A549 (cell line): ENCODE measurements around the gene TM4SF1. TPM values are rescaled to one million over a fixed set of nuclear protein-coding genes. Genes with fewer than 3 reads are reported as not detected.

Source experiments
- ATAC-seq, 2 experiments: fragments of 200-7000 bp in 1 of 2; fragments of >200 bp in 1 of 2; cut with Nextera tagmentation in 1 of 2; cut with Tn5 transposase in 1 of 2; 3 replicates each; pipeline versions ENCODE4 v1.8.0 to v1.9.1; 2018 to 2020; ENCODE audit warnings: mild to moderate bottlenecking in 1 of 2, moderate library complexity in 1 of 2
- CTCF ChIA-PET: fragments of 300-600 bp; sonication (Branson Sonifier 250); formaldehyde crosslinking; extraction: SDS; loops from one replicate; lab custom pipeline; 2021; ENCODE audit warnings: antibody characterized with exemption, inconsistent platforms; lab: Yijun Ruan, JAX
- POLR2A ChIA-PET: fragments of 350-600 bp; formaldehyde crosslinking; extraction: SDS; loops from one replicate; lab custom pipeline; 2021; ENCODE audit warnings: antibody characterized with exemption, inconsistent platforms; lab: Yijun Ruan, JAX
- DNase-seq, 2 experiments: peaks; one replicate each; pipeline versions ENCODE4 v3.0.0 to v3.0.0-alpha.2; 2011 to 2016; ENCODE audit warnings: low read depth in 1 of 2, low spot score in 1 of 2
- FAIRE-seq: peaks from 2 replicates; lab custom pipeline; 2011; peaks lifted over from hg19 to GRCh38; lab: Jason Lieb, UNC
- H3K27ac ChIP-seq, 2 experiments: fragments of >200 bp; sonication (Bioruptor Twin); formaldehyde crosslinking; 3 replicates each; pipeline ENCODE4 v1.5.1; 2016 to 2017
- H3K4me1 ChIP-seq: fragments of >200 bp; sonication (Bioruptor Twin); formaldehyde crosslinking; 3 replicates; pipeline ENCODE4 v1.6.1; 2016
- H3K4me2 ChIP-seq: fragments of >200 bp; sonication (Bioruptor Twin); formaldehyde crosslinking; 3 replicates; pipeline ENCODE4 v1.6.1; 2016
- H3K4me3 ChIP-seq: fragments of >200 bp; sonication (Bioruptor Twin); formaldehyde crosslinking; 3 replicates; pipeline ENCODE4 v1.5.1; 2016
- H3K9me3 ChIP-seq: fragments of >200 bp; sonication (Bioruptor Twin); formaldehyde crosslinking; 3 replicates; pipeline ENCODE4 v1.6.1; 2016
- CBX8 ChIP-seq: fragments of 200-600 bp; sonication (generic); IDR thresholded peaks from 2 replicates; pipeline ENCODE4 v1.6.1; 2016
- CHD2 ChIP-seq: fragments of 150-350 bp; IDR thresholded peaks from 2 replicates; pipeline ENCODE4 v1.6.1; 2014; ENCODE audit warnings: low read length; ENCODE audit not compliant: partially characterized antibody
- EHMT2 ChIP-seq: fragments of 200-600 bp; sonication (generic); IDR thresholded peaks from 2 replicates; pipeline ENCODE4 v1.6.1; 2016; ENCODE audit warnings: antibody characterized with exemption, low read depth, mild to moderate bottlenecking, moderate library complexity
- EP300 ChIP-seq, 2 experiments: fragments of >200 bp; sonication (Bioruptor Twin); formaldehyde crosslinking; IDR thresholded peaks; 2 replicates in 1 of 2; 3 replicates in 1 of 2; pipeline ENCODE4 v1.6.1; 2016 to 2017
- FOSB ChIP-seq: fragments of 250-450 bp; sonication (Bioruptor Pico); IDR thresholded peaks from 2 replicates; pipeline ENCODE4 v1.5.0; 2020; ENCODE audit warnings: mild to moderate bottlenecking, moderate library complexity
- HOXA7 ChIP-seq: fragments of 250-450 bp; sonication (Bioruptor Pico); IDR thresholded peaks from 2 replicates; pipeline ENCODE4 v1.5.0; 2020; ENCODE audit warnings: mild to moderate bottlenecking, moderate library complexity
- JUNB ChIP-seq: fragments of >200 bp; sonication (Bioruptor Twin); formaldehyde crosslinking; IDR thresholded peaks from 2 replicates; pipeline ENCODE4 v1.6.1; 2016
- KDM1A ChIP-seq: fragments of 200-600 bp; sonication (generic); IDR thresholded peaks from 2 replicates; pipeline ENCODE4 v1.6.1; 2016; ENCODE audit warnings: low read depth, mild to moderate bottlenecking
- POLR2A ChIP-seq: IDR thresholded peaks from 2 replicates; pipeline ENCODE4 v1.6.1; 2012; ENCODE audit warnings: mild to moderate bottlenecking, low read length
- POLR2AphosphoS2 ChIP-seq: conservative IDR thresholded peaks from 2 replicates; pipeline ENCODE4 v1.6.1; 2012; ENCODE audit warnings: low read length, improper control_type of control experiment, inconsistent platforms
- RAD21 ChIP-seq, 2 experiments: fragments of >200 bp in 1 of 2; sonication (Bioruptor Twin) in 1 of 2; formaldehyde crosslinking in 1 of 2; IDR thresholded peaks in 1 of 2; conservative IDR thresholded peaks in 1 of 2; 2 replicates in 1 of 2; 3 replicates in 1 of 2; pipeline ENCODE4 v1.6.1; 2012 to 2018; ENCODE audit warnings: inconsistent platforms in 1 of 2
- TP53 ChIP-seq: fragments of 250-450 bp; sonication (Bioruptor Pico); IDR thresholded peaks from 2 replicates; pipeline ENCODE4 v1.5.0; 2021; ENCODE audit warnings: mild to moderate bottlenecking, moderate library complexity
- ZC3H11A ChIP-seq: fragments of 450-650 bp; IDR thresholded peaks from 2 replicates; pipeline ENCODE4 v1.6.1; 2014; ENCODE audit warnings: antibody characterized with exemption, mild to moderate bottlenecking
- ZFP36 ChIP-seq: fragments of 450-650 bp; IDR thresholded peaks from 2 replicates; pipeline ENCODE4 v1.6.1; 2014; ENCODE audit warnings: borderline replicate concordance; ENCODE audit not compliant: partially characterized antibody
- ZNF302 ChIP-seq: fragments of 250-450 bp; sonication (Bioruptor Pico); IDR thresholded peaks from 2 replicates; pipeline ENCODE4 v1.9.0; 2021; ENCODE audit warnings: inconsistent platforms, mild to moderate bottlenecking, moderate library complexity
- ZSCAN20 ChIP-seq: fragments of 250-450 bp; sonication (Bioruptor Pico); IDR thresholded peaks from 2 replicates; pipeline ENCODE4 v1.8.0; 2022; ENCODE audit warnings: mild to moderate bottlenecking, moderate library complexity
- WGBS: methylation state at CpG from one replicate; pipeline ENCODE4 v1.1.6; 2017; ENCODE audit errors: missing lambda C conversion rate; 5-methylcytosine and 5-hydroxymethylcytosine counted together
- polyA plus RNA-seq, 4 experiments: library from polyadenylated mRNA; depleted of rRNA in 3 of 4; stranded (reverse); fragments of >200 nt; fragmentation: RNase III in 1 of 4; extraction: RNeasy Plus Mini Kit Qiagen cat#74134 plus additional on column Dnase treatment in 1 of 4; gene quantifications; 2 replicates in 3 of 4; 3 replicates in 1 of 4; pipeline ENCODE4 v1.2.3, GENCODE V29; 2011 to 2017
- TF ChIP-seq, protein P1 (sequence below): fragments of 150-350 bp; IDR thresholded peaks from 2 replicates; pipeline ENCODE4 v1.6.1; 2014; ENCODE audit warnings: low read depth, mild to moderate bottlenecking, low read length
- TF ChIP-seq, protein P2 (sequence below): fragments of 450-650 bp; IDR thresholded peaks from 2 replicates; pipeline ENCODE4 v1.6.1; 2014; ENCODE audit warnings: antibody characterized with exemption
- TF ChIP-seq, protein P3 (sequence below): fragments of 250-450 bp; sonication (Bioruptor Pico); IDR thresholded peaks from 2 replicates; pipeline ENCODE4 v1.5.0; 2021; ENCODE audit warnings: mild to moderate bottlenecking, moderate library complexity, borderline replicate concordance
- TF ChIP-seq, protein P4 (sequence below): fragments of >200 bp; sonication (Bioruptor Twin); formaldehyde crosslinking; IDR thresholded peaks from 3 replicates; pipeline ENCODE4 v1.5.1; 2016

The TM4SF1 gene
- polyA plus RNA-seq, 2 of the 4 experiments (the other 2 are of a cell fraction): 828 to 1,208 TPM

DNA sequence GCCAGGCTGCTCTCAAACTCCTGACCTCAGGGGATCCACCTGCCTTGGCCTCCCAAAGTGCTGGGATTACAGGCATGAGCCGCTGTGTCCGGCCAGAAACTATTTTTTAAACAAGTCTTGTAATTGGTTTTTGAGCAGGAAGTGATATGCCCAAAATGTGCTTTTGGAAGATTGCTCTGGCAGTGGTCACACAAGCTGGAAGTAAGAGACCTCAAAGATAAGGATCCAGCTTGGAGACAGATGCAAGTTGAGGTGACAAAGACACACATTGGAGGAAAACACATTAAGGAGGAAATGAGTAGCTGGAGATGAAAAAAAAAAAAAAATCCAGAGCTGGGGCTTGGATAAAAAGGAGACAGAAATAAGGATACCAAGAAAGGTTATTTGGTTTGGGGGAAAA, 50.3 kb downstream of the TM4SF1 start:
- peaks cover 48% of the 10 kb centered on the region for H3K4me1 ChIP-seq
- ATAC-seq (no peak), DNase-seq (no peak), FAIRE-seq (no peak)
- ChIA-PET POLR2A (interaction anchor here (0.6 to 1.3 kb wide), 4 partner anchors 12 to 65 kb away, joined by 3 to 5 read pairs (median 3); no protein-coding TSS in a partner anchor), CTCF (interaction anchor here (0.8 to 1.4 kb wide), 3 partner anchors 8 to 207 kb away, joined by 3 read pairs; no protein-coding TSS in a partner anchor)
- WGBS: 95% methylated on average over 2 of the region's 2 CpGs
- H3K4me2 ChIP-seq: no peak overlapping the region
- H3K4me3 ChIP-seq: no peak overlapping the region
- H3K27ac ChIP-seq: peak overlapping the region in 1 of 2 experiments; percentile 45; a peak in 3 of 6 replicates
- H3K9me3 ChIP-seq: no peaks in the 10 kb centered on the region
- no peak for TF ChIP-seq ZFP36
- no peak for TF ChIP-seq CBX8
- no peak for TF ChIP-seq FOSB (CRISPR knock-in tag)
- TF ChIP-seq HOXA7 (CRISPR knock-in tag): no peak
- no peak for TF ChIP-seq KDM1A
- no peak for TF ChIP-seq POLR2AphosphoS2
- TF ChIP-seq RAD21 (conservative IDR thresholded peaks at IDR 0.05 in 1 of 2, IDR thresholded peaks at IDR 0.05 in 1 of 2): no peak
- no peak for TF ChIP-seq ZC3H11A
- TF ChIP-seq EP300 (IDR thresholded peaks at IDR 0.05): no peak
- no peak for TF ChIP-seq JUNB
- no peak for TF ChIP-seq CHD2
- no peak for TF ChIP-seq TP53
- TF ChIP-seq, protein P1, sequence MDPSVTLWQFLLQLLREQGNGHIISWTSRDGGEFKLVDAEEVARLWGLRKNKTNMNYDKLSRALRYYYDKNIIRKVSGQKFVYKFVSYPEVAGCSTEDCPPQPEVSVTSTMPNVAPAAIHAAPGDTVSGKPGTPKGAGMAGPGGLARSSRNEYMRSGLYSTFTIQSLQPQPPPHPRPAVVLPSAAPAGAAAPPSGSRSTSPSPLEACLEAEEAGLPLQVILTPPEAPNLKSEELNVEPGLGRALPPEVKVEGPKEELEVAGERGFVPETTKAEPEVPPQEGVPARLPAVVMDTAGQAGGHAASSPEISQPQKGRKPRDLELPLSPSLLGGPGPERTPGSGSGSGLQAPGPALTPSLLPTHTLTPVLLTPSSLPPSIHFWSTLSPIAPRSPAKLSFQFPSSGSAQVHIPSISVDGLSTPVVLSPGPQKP: no peak

DNA sequence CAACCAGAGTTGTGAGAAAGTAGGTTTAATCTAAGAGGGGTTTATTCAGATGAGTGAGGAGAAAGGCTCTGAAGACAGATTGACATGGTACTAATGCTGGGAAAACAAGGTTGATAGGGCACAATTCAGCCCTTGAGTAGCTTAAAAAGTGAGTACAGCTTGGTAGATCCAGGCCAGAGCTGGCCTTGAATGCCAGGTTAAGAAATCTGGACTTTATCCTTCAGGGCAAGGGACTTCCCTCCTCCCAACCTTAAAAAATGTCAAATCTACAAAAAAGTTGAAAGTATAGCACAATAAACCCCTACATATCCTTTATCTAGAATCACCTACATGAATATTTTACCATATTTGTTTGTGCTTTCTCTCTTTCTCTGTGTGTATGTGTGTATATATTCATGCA, 51.9 kb downstream of the TM4SF1 start:
- ChIA-PET POLR2A (interaction anchor here (1.3 kb wide), 1 partner anchor 11 kb away, joined by 3 read pairs; no protein-coding TSS in a partner anchor), CTCF (interaction anchor here (0.6 to 2.2 kb wide), 4 partner anchors 8 to 69 kb away, joined by 3 to 22 read pairs (median 6); partner anchors contain the start of gene TM4SF18)
- ATAC-seq (no peak), DNase-seq (no peak), FAIRE-seq (no peak)
- peak overlapping the region in 1 of 2 experiments; percentile 3; a peak in 1 of 6 replicates for H3K27ac ChIP-seq
- no peak overlapping the region for H3K4me3 ChIP-seq
- H3K4me1 ChIP-seq: peaks cover 32% of the 10 kb centered on the region
- H3K4me2 ChIP-seq: no peak overlapping the region
- no peaks in the 10 kb centered on the region for H3K9me3 ChIP-seq
- TF ChIP-seq, protein P2, sequence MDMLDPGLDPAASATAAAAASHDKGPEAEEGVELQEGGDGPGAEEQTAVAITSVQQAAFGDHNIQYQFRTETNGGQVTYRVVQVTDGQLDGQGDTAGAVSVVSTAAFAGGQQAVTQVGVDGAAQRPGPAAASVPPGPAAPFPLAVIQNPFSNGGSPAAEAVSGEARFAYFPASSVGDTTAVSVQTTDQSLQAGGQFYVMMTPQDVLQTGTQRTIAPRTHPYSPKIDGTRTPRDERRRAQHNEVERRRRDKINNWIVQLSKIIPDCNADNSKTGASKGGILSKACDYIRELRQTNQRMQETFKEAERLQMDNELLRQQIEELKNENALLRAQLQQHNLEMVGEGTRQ: no peak
- TF ChIP-seq TP53 (no peak), POLR2A (no peak), ZNF302 (CRISPR knock-in tag) (no peak), EHMT2 (no peak), KDM1A (no peak), ZSCAN20 (CRISPR knock-in tag) (no peak), CHD2 (no peak)
- TF ChIP-seq, protein P3, sequence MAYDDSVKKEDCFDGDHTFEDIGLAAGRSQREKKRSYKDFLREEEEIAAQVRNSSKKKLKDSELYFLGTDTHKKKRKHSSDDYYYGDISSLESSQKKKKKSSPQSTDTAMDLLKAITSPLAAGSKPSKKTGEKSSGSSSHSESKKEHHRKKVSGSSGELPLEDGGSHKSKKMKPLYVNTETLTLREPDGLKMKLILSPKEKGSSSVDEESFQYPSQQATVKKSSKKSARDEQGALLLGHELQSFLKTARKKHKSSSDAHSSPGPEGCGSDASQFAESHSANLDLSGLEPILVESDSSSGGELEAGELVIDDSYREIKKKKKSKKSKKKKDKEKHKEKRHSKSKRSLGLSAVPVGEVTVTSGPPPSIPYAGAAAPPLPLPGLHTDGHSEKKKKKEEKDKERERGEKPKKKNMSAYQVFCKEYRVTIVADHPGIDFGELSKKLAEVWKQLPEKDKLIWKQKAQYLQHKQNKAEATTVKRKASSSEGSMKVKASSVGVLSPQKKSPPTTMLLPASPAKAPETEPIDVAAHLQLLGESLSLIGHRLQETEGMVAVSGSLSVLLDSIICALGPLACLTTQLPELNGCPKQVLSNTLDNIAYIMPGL: no peak
- TF ChIP-seq, protein P4, sequence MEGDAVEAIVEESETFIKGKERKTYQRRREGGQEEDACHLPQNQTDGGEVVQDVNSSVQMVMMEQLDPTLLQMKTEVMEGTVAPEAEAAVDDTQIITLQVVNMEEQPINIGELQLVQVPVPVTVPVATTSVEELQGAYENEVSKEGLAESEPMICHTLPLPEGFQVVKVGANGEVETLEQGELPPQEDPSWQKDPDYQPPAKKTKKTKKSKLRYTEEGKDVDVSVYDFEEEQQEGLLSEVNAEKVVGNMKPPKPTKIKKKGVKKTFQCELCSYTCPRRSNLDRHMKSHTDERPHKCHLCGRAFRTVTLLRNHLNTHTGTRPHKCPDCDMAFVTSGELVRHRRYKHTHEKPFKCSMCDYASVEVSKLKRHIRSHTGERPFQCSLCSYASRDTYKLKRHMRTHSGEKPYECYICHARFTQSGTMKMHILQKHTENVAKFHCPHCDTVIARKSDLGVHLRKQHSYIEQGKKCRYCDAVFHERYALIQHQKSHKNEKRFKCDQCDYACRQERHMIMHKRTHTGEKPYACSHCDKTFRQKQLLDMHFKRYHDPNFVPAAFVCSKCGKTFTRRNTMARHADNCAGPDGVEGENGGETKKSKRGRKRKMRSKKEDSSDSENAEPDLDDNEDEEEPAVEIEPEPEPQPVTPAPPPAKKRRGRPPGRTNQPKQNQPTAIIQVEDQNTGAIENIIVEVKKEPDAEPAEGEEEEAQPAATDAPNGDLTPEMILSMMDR: no peak
